Activated CD8-positive, alpha-beta memory T cell treated with anti-CD3 and anti-CD28 coated beads, Interleukin-2, amount 50 U/mL, for 1 hour (primary cell): Measurements from ENCODE around the gene COL20A1.
"Not testable (repeated sequence)": the region's sequence is repeated elsewhere in the genome, so short reads cannot be mapped to it uniquely, and the experiment has no call there.

Experiments used
- DNase-seq: peaks from one replicate; pipeline ENCODE4 v3.0.0-alpha.2; 2020; ENCODE audit errors: extremely low read depth

The COL20A1 gene

DNA sequence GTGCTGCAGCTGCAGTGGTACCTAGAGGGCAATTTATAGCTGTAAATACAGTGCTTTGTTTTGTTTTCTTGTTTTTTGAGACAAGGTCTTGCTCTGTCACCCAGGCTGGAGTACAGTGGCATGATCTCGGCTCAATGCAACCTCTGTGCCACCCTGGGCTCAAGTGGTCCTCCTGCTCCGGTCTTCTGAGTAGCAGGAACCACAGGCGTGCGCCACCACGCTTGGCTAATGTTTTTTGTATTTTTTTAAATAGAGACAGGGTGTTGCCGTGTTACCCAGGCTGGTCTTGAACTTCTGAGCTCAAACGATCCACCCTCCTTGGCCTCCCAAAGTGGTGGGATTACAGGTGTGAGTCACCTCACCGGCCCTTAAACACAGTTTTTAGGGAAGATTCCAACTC is 41.4 kb downstream of the COL20A1 start:
- DNase-seq: no peak

DNA sequence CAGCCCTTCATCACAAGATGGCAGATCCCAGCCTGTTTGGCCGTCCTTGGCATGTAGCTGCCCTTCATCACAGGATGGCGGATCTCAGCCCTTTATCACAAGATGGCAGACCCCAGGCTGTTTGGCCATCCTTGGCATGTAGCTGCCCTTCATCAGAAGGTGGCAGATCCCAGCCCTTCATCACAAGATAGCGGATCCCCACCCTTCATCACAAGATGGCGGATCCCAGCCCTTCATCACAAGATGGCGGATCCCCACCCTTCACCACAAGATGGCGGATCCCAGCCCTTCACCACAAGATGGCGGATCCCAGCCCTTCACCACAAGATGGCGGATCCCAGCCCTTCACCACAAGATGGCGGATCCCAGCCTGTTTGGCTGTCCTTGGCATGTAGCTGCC is 42.1 kb downstream of the COL20A1 start:
- DNase-seq: not testable (repeated sequence)

DNA sequence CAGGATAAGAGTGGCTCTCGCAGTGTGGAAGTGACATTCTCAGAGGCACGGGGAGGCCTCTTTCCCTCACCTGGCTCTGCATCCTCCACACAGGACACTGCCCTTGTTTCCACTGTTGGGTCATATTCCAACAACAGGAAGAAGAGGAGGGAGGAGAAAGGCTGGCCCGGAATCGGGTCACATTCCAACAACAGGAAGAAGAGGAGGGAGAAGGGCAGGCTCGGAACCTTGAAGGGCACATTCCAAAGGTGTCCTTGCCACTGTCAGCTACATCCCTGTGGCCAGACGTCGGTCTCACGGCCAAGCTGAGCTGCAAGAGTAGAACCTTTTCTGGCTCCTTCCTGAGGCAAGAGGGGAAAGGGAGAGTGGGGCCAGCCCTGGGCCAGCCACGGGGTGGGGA is 42.7 kb downstream of the COL20A1 start:
- DNase-seq: no peak

DNA sequence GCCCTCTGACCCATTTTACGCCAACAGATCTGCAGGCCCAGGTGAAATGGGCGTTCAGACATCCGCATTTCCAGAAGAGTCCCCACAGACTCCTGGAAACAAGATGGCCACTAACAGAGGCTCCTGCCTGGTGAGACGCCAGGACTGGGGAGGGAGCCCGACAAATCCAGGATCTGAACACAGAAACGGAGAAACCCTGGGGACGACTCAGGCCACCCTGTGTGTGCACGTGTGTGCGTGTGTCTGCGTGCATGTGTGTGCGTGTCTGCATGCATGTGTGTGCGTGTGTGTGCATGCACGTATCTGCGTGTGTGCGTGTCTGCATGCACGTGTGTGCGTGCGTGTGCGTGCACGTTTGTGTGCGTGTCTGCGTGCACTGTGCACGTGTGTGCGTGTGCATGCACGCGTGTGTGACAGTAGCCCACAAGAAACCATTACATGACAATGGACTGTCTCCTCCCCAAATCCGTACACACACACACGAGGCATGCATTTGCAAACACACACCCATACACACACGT is 43.3 kb downstream of the COL20A1 start:
- no peak for DNase-seq

DNA sequence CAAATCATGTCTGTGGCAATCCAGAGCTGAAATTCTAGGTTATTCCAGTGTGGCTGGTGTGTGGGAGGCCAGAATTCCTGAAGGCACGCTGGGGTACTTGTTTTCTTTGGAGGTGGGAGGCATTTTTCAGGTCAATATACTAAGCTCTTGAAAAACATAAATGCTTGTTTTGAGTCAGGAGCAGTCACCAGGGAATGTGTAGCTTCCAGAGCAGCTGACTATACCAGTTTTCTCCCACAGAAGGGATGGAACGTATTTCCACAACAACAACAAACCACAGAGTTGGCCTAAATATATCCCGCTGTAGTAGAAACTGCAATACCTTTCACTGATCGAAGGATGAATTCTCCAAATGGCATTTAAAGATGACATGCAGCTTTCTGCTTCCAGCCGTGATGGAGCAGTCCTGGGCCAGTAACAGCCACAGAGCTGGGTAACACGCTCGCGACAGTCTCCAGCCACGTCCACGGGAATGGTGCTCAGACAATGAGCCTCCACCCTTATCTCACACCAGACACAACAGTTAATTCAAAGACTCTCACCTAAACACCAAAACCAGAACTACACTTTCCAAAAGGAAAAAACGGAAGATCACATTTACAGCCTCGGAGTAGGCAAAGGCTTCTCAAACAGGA is 44.9 kb downstream of the COL20A1 start:
- no peak for DNase-seq

DNA sequence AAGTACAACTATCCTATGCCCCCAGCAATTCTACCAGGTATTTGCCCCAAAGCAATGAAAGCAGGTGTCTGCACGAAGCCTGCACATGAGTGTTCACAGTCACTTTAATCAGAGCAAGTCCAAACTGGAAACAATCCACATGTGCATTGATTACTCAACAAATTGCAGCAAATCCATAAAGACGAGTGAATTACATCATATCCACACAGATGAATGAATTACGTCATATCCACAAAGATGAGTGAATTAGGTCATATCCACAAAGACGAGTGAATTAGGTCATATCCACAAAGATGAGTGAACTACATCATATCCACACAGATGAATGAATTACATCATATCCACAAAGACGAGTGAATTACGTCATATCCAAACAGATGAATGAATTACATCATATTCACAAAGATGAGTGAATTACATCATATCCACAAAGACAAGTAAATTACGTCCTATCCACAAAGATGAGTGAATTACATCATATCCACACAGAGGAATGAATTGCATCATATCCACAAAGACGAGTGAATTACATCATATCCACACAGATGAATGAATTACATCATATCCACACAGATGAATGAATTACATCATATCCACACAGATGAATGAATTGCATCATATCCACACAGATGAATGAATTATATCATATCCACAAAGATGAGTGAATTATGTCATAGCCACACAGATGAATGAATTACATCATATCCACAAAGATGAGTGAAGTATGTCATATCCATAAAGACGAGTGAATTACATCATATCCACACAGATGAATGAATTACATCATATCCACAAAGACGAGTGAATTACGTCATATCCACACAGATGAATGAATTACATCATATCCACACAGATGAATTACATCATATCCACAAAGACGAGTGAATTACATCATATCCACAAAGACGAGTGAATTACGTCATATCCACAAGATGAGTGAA is 46.4 kb downstream of the COL20A1 start:
- DNase-seq: not testable (repeated sequence)

DNA sequence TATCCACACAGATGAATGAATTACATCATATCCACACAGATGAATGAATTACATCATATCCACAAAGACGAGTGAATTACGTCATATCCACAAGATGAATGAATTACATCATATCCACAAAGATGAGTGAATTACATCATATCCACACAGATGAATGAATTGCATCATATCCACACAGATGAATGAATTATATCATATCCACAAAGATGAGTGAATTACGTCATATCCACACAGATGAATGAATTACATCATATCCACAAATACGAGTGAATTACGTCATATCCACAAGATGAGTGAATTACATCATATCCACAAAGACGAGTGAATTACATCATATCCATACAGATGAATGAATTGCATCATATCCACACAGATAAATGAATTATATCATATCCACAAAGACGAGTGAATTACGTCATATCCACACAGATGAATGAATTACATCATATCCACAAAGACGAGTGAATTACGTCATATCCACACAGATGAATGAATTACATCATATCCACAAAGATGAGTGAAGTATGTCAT is 47.2 kb downstream of the COL20A1 start:
- DNase-seq: not testable (repeated sequence)

DNA sequence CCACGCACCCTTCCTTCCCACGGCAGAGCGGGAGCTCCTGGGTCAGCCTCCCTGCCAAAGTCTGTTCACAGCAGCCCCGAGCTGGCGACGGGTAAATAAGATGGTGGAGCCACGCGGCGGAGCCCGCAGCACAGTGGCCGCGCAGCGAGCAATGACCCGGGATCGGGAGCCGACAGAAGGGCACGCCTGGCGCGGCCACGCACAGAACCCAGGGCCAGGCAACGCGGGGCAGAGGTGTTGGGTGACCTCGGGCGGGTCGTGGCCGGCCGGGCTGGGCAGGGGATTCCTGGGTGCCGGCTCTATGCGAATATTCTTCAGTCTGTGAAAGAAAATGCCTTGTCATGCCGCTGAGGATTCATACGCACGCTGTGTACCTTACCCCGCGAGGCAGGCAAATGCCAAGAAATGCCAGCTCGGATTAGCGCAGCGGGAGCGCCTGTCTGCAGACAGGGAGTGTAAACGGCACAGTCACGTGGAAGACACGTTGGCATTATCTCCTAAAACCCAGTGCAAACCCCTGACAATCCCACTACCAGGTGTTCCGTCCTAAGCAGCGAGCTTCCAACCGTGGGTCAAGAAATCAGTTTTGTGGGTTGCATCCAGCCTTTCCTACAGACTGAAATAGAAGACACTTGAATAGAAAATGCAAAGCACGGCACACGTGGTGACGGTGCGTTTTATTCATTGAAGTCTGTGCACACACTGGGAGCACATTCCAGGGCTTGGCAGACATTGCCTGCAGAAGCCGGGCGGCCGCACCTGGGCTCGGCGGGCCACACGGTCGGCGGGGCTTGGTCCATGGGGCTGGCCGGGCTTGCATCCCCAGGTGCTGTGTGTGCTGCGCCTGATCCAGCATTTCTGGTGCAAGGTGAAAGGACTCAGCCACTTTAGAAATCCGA is 49.8 kb downstream of the COL20A1 start:
- no peak for DNase-seq

DNA sequence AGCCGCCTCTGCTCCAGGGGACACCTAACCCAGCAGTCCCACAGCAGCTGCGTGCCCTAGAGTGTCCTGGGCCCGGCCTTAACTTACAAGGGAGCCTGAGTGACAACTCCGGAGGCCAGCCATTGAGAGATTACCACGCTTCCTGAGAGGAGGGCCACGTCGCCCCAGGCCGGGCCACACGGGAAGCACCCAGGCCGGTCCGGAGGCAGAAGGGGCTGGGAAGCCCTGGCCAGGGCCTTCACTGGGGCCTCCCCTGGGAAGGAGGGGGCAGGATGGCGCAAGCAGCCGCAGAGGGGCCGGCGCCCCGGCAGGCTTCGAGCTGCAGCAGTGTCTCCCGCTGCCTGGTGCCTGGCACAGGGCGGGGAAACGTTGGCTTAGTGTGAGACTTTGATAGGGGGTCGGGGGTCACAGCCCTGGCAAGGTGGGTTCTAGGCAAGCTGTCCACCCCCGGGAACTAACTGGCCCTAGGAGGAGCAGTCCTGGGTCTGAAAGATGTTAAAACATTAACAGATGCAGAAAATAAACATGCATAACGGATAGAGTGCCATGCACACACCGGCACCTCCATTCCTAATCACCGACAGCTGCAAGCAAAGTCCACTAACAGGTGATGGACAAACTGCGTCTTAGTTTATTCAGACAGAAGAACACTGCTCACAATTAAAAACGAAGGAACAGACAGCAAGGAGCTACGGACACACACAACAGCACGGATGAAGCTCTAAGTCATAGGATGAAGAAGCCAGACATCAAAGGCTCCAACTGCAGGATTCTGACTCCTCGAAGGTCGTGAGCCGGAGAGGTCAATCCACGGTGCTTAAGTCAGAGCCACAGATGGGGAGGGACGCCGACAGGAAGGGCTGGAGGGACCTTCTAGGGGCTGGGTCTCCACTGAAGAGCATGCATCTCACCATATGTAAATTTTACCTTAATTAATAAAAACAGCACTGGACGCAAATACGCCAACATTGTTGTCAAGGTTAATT is 50.8 kb downstream of the COL20A1 start:
- DNase-seq: no peak

DNA sequence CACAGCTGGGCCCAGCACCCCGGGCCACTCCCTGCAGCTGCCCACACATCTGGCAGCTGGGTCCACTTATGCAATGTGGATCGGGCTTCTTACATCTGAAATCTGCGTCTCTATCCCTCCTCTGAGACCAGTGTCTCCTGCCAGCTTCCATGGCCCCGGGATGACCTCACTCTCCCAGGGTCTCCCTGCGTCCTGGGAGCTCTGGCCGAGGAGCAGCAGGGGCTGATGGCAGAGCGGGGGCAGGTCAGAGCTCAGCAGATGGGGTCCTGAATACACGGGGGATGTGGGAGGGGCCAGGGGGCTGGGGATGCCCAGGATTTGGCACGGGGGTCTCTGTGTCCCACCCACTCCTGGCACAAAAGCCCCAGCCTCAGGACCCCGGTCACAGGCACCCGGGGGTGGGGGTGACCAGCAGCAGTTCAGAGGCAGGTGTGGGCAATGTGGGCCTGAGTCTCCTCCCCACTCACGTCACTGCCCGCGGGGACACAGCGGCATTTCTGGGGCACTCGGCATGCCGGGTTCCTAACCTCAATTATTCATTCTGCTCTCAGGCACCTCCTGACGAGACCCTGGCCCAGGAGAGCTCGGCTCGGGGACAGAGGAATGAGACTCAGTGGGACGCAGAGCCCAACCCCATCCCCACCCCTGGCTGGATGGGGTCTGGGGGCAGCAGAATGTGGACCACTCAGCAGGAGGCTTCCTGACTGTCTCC is 51.8 kb downstream of the COL20A1 start:
- no peak for DNase-seq

DNA sequence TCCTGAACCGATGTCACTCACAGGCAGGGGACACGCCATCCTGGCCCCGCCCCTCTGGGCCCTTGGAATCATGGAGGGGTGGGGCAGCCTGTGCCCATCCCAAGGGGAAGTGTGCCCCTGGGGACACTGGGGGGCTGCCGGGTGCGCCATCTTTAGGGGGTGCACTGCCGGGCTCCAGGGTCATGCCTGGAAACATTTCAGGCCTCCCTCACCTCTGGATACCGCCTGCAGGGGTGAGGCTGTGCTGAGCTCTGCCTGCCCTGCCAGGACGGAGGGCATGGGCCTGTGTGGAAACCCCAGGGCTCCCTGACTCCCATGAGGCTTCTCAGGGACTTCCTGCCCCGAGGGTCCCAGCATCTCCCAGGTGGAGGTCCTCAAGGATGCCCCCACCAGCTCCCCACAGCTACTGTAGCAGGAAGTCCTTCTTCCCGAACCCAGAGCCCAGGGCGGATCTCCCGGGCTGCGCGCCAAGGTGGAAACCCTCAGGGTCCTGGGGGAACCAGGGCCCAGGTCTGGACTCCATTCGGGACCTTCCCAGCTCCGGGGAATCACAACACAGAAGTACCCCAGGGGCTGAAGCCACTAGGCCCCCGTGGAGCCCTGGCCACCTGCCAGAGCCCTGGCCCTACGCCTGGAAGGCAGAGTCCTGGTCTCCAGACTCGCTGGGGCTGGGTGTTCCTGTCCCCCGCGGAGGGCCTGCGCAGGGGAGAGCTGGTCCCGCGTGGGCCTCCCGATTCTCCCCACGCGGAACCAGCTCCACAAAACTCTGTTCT is 52.5 kb downstream of the COL20A1 start:
- DNase-seq: no peak

DNA sequence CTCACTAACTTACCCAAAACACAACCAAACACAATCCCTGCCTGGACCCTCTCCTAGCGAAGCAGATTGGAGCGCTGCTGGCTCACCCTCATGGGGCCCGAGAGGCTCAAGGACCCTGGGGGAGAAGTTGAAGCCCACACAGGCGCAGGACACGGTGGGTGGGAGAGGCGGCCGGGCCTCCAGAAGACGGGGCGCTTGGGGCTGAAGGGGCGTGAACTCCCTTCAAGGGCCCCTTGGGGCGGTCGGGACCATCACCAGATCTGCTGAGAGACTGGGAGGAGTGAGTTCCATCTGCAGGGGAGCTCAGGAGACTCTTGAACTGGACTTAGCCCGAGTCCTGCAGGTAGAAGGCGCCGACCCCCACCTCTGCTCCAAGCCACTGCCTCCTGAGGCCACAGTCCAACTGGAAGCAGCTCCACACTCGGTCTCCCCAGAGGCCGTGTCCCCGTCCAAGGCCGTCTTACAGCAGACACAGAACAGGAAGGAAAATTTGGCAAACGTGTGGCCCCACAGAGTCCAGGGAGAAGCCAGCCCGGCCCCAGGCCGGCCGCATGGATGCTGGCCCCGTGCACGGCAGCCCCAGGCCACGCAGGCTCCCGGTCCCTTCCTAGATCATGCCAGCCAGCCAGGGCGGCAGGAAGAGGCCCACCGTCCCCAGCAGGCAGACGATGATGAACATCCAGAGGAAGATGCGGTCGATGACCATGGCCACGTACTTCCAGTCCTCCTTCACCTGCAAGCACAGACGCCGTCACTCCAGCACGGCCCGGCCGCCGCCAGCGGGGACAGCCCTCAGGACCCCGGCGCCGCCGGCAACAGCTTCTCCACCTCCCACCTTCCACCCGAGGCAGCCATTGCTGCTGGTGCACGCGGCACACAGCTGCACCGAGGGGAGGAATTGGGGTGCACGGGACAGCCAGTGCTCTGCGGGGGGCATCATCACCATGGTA is 53.4 kb downstream of the COL20A1 start:
- DNase-seq: no peak

DNA sequence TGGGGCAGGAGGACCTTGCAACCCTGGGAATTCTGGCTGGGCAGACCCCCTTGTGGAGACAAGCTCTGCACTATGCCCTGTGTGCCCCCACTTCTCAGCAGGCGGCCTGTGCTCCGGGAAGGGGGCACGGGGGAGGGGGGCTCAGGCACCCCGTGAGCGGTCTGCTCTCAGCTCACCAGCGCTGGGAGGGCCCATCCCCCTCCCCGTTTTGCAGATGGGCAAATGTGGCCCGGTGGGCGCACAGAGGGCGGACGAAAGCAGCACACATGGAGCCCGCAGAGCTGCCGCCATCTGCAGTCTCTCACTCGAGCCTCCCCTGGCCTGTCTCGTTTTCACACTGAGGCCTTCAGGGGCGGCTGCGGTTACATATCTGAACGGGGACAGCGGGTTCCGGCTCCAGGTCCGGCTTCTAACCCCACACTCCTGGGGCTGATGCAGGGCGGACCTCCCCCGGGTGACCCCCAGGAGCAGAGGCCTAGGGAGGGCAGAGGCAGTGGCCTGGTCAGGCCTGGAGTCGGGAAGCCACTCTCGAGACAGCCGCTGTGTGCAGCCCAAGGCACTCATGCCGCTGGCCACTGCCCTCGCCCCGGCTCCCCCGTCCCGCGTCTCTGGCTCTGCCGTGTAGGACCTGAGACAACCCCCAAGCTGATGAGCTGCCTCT is 54.2 kb downstream of the COL20A1 start:
- DNase-seq: no peak

DNA sequence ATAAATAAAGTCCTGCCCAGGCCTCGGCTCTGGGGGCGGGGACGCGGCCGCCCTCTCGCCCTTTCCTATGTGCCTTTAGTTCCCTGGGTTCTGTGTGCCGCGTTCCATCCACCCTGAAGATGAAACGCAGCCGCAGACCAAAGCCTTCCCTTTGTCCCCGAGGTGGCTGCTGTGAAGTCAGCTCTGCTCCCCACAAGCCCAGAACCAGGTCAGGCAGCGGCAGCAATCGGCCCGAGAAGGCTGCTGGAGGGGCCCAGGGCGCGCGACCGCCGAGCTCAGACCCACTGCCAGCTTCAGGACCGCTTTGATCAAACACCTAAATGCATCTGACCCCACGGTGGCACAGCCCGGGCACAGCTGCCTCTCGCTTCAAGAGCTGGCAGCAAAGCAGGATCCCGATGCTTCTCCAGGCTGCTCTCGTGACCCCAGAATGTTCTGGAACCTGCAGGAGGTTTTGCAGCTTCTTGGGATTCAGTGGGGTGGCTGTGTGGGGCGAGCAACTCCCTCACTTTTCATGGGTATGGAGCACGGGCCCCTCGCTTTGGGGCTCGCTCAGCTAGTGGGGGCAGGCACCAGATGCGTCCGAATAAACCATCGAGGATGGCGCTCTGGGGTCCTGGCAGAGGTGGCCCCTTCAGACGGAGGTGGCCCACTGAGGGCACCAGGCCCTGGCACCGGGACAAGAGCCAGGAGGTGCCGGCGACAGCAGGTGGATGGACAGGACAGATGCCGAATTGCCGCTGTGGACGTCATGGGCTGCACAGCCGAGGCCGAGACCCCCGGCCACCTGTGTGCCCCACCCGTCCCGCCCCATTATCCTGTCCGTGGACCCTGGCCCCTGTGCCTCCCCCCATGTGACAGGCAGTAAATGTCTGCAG is 55.2 kb downstream of the COL20A1 start:
- DNase-seq: no peak

DNA sequence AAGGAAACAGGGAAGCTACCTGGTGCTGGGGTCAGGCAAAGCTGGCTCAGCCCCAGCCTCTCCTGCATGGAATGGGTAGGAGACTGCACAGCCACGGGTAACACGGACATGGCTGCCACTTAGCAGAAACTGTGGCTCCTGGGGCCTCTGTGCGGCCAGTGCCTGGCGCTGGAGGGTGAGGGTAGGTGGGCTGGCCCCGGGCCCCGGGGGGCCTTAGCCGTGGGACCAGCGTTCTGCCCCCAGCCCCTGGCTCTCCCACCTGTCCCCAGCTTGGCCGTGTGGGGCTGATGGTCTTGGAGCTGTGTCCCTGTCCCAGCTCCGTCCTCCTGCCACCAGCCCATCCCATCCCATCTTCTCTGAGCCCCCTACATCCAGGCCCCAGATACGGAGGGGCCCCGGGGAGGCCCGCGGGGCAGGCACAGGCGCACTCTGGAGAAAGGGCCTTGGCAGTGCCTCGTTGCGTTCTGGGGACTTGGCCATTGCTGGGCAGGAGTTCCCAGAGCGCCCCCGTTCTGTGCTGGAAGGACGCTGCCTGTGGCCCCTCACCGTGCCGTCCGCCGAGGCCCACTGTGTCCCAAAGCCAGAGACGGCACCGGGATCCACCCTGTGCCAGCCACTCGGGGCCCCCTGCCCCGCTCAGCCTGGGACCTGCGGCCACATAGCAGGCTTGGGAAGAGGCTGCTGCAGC is 56.0 kb downstream of the COL20A1 start:
- DNase-seq: no peak

DNA sequence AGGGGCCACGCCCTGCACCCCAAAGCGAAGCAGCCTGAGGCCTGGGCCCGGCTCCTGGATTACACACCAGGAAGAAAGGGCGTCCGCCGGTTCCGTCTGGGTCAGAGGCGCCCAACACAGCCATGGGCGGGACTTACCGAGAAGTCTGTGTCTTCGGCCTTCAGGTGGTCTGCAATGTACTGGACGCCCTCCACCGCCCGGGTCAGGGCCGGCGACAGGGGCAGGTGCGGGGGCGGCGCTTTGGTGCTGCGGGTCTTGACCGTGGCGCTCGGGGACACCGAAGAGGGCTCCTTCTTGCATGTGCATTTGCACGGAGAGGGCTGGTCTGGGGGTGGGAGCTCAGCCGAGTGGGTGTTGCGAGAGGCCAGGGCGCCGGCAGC is 56.5 kb downstream of the COL20A1 start:
- no peak for DNase-seq
